ENCODE data around the gene PDGFD.

PDGFD gene

GRCh38 chr11:104127828-104128227, 36.1 kb downstream of the PDGFD start:
- no peaks in the 10 kb centered on the region for H3K36me3 ChIP-seq (replicated peaks; ENCODE audit: low read depth, low read length)
- H3K9ac ChIP-seq (ENCODE audit: low read length) = no peak overlapping the region
- TF ChIP-seq CTCF (IDR thresholded peaks at IDR 0.05; ENCODE audit: low read depth, low read length) (no peak), EZH2phosphoT487 (IDR thresholded peaks at IDR 0.05; ENCODE audit: low read depth) (no peak)
- H3K4me3 ChIP-seq (ENCODE audit: low read length) = no peak overlapping the region
- no peak overlapping the region for H3K27ac ChIP-seq (ENCODE audit: low read length)
- H3K9me3 ChIP-seq (ENCODE audit: insufficient read depth, low read length) = no peaks in the 10 kb centered on the region
- H3K4me1 ChIP-seq (ENCODE audit: low read length) = peaks cover 28% of the 10 kb centered on the region
- H2AFZ ChIP-seq (ENCODE audit: low read depth, low read length) = no peak overlapping the region
- H3K79me2 ChIP-seq (ENCODE audit: low read length) = no peaks in the 10 kb centered on the region
- no peaks in the 10 kb centered on the region for H4K20me1 ChIP-seq (ENCODE audit: insufficient read depth, low read length)
- H3K27me3 ChIP-seq (ENCODE audit: low read depth, low read length) = peaks cover 31% of the 10 kb centered on the region
- no peak overlapping the region for H3K4me2 ChIP-seq (ENCODE audit: low read length)

- Histone ChIP-seq H3K79me2 (ENCODE audit: low read length) (no peaks in the 10 kb centered on the region), H3K27ac (ENCODE audit: low read length) (no peak overlapping the region), H3K36me3 (replicated peaks; ENCODE audit: low read depth, low read length) (no peaks in the 10 kb centered on the region), H3K4me2 (ENCODE audit: low read length) (no peak overlapping the region), H3K27me3 (ENCODE audit: low read depth, low read length) (peaks cover 31% of the 10 kb centered on the region), H4K20me1 (ENCODE audit: insufficient read depth, low read length) (no peaks in the 10 kb centered on the region), H3K4me1 (ENCODE audit: low read length) (peaks cover 28% of the 10 kb centered on the region), H2AFZ (ENCODE audit: low read depth, low read length) (no peak overlapping the region), H3K9ac (ENCODE audit: low read length) (no peak overlapping the region), H3K4me3 (ENCODE audit: low read length) (no peak overlapping the region), H3K9me3 (ENCODE audit: insufficient read depth, low read length) (no peaks in the 10 kb centered on the region)
- TF ChIP-seq EZH2phosphoT487 (IDR thresholded peaks at IDR 0.05; ENCODE audit: low read depth) (no peak), CTCF (IDR thresholded peaks at IDR 0.05; ENCODE audit: low read depth, low read length) (no peak)
Observed at GRCh38 chr11:104126464-104126863, 37.5 kb downstream of the PDGFD start.

GRCh38 chr11:104124979-104125378, 39.0 kb downstream of the PDGFD start:
- peaks cover 27% of the 10 kb centered on the region for H3K27me3 ChIP-seq (ENCODE audit: low read depth, low read length)
- H3K9ac ChIP-seq (ENCODE audit: low read length) = no peak overlapping the region
- H3K9me3 ChIP-seq (ENCODE audit: insufficient read depth, low read length) = no peaks in the 10 kb centered on the region
- TF ChIP-seq CTCF (IDR thresholded peaks at IDR 0.05; ENCODE audit: low read depth, low read length) = no peak
- no peaks in the 10 kb centered on the region for H3K79me2 ChIP-seq (ENCODE audit: low read length)
- H3K36me3 ChIP-seq (replicated peaks; ENCODE audit: low read depth, low read length) = no peaks in the 10 kb centered on the region
- H3K27ac ChIP-seq (ENCODE audit: low read length) = no peak overlapping the region
- H4K20me1 ChIP-seq (ENCODE audit: insufficient read depth, low read length) = no peaks in the 10 kb centered on the region
- H2AFZ ChIP-seq (ENCODE audit: low read depth, low read length) = no peak overlapping the region
- H3K4me1 ChIP-seq (ENCODE audit: low read length) = peaks cover 28% of the 10 kb centered on the region
- peak overlapping the region; percentile 55 for H3K4me2 ChIP-seq (ENCODE audit: low read length)
- no peak overlapping the region for H3K4me3 ChIP-seq (ENCODE audit: low read length)

GRCh38 chr11:104122836-104123235, 41.1 kb downstream of the PDGFD start:
- no peak overlapping the region for H3K4me2 ChIP-seq (ENCODE audit: low read length)
- no peak overlapping the region for H2AFZ ChIP-seq (ENCODE audit: low read depth, low read length)
- H3K27ac ChIP-seq (ENCODE audit: low read length) = no peak overlapping the region
- no peaks in the 10 kb centered on the region for H3K9me3 ChIP-seq (ENCODE audit: insufficient read depth, low read length)
- H3K4me3 ChIP-seq (ENCODE audit: low read length) = no peak overlapping the region
- H3K79me2 ChIP-seq (ENCODE audit: low read length) = no peaks in the 10 kb centered on the region
- TF ChIP-seq EZH2phosphoT487 (IDR thresholded peaks at IDR 0.05; ENCODE audit: low read depth) (no peak), CTCF (IDR thresholded peaks at IDR 0.05; ENCODE audit: low read depth, low read length) (no peak)
- no peak overlapping the region for H3K9ac ChIP-seq (ENCODE audit: low read length)
- no peaks in the 10 kb centered on the region for H3K36me3 ChIP-seq (replicated peaks; ENCODE audit: low read depth, low read length)
- H3K27me3 ChIP-seq (ENCODE audit: low read depth, low read length) = peaks cover 24% of the 10 kb centered on the region
- no peaks in the 10 kb centered on the region for H4K20me1 ChIP-seq (ENCODE audit: insufficient read depth, low read length)
- H3K4me1 ChIP-seq (ENCODE audit: low read length) = peaks cover 28% of the 10 kb centered on the region

Measured in OCI-LY3 (cell line).